ENCODE data around the gene STX10.

Gene STX10

DNA sequence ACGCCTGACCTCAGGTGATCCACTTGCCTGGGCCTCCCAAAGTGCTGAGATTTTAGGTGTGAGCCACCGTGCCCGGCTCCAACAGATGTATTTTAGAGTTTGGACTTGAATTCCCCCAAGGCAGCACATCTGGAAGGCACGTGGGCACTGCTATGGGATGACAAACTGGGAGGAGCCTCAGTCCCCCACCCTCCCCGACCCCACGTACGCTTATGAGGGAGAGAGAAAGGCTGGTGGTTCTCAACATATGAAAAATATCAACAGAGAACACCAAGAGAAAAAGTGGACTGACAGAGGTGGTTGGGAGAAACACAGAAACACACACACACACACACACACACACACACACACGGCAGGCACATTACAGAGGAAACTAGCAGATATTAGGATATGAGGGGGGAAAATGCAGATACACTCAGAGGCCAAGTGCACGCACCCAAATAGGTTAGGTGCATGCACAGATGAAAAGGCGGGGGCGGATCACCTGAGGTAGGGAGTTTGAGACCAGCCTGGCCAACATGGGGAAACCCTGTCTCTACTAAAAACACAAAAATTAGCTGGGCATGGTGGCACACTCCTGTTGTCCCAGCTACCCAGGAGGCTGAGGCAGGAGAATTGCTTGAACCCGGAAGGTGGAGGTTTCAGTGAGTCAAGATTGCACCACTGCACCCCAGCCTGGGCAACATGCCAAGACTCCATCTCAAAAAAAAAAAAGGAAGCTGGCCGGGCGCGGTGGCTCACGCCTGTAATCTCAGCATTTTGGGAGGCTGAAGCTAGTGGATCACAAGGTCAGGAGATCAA, 3.2 kb downstream of the STX10 start:
- DNase-seq (ENCODE audit: low read depth in 2 of 2, low spot score in 1 of 2) = no peak

DNA sequence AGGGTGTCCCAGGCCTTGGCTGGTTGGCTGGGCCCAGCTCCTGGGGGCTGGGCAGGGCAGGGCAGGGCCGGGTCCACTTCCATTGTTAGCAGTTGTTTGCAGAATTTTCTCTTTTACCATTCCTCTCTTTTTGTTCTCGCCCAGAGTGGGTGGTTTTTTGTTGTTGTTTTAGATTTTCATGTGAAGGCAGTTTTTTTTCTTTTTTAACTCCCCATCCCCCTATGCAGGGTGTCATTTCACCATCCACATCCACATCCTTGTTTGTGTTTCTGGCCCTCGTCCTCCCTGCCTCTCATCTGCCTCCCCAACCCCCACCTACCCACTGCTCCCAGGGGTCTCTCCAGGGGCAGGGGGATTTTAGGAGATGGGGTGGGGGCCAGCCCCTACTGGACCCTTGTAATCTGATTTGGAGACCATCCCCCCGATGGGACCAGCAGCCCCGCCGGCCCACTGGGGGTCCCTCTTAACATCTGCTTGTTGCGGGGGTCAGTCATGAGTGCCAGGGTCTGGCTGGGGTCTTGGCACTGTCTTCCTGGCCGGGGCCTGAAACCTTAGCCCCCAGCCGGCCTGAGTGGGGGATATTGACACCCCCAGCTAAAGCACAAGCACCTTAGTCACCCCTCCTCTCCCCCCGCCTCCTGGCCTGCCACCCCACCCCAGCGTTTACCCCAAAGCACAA, 10.4 kb downstream of the STX10 start:
- DNase-seq (ENCODE audit: low read depth in 2 of 2, low spot score in 1 of 2) = no peak

DNA sequence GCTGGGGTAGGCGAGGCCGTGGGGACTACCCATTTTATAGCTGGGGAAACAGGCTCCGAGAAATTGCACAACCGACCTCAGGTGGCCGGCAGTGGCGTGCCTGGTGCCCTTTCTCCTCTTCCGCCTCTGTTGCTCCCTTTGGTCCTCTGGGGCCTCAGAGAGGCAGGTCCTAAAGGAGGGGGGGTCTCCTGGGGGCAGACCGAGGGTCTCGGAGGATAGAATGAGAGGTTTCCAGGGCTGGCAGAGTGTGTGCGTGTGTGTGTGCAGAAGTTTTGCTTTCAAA, 11.3 kb downstream of the STX10 start:
- no peak for DNase-seq (ENCODE audit: low read depth in 2 of 2, low spot score in 1 of 2)

DNA sequence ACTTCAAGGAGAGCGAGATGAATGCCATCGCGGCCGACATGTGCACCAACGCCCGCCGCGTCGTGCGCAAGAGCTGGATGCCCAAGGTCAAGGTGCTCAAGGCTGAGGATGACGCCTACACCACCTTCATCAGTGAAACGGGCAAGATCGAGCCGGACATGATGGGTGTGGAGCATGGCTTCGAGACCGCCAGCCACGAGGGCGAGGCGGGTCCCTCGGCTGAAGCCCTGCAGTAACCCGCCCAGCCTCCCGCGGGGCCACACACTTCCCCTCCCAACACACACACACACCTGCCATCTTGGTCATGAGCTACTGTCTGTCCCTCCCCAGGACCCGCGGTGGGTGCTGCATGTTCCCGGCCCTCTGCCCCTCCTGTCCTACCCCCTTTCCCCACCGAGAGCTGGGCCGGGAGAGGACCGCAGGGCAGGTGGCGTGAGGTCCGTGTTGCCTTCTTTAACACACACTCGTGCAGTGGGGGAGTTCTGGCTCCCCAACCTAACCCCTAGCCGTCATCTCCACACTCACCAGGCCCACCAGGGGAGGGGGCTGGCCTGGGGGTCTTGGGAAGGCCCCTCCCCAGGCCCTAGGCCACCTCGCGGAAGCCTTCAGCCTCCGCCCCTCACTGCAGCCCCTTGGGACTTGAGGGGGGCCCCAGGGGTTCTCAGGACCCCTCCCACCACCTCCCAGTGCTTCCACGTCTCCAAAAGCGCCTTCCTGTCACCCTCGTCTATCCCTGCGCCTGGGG, 11.8 kb downstream of the STX10 start:
- DNase-seq (ENCODE audit: low read depth in 2 of 2, low spot score in 1 of 2) = no peak

DNA sequence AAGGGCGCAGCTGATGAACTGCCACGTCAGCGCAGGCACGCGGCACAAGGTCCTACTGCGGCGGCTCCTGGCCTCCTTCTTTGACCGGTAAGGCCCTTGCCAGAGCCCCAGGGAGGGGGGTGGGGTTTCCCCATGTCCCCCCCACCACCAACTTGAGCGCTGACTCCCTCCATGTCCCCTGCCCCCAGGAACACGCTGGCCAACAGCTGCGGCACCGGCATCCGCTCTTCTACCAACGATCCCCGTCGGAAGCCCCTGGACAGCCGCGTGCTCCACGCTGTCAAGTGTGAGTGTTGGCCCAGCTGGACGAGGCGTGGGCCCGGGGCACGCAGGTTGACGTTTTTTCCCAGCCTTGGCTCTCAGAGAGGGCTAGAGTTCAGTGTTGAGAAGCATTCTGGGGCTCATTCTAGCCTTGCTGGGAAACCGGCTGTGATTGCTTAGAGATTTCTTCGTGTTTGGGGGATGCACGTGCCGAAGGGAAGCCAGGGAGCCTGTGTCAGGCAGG, 12.8 kb downstream of the STX10 start:
- no peak for DNase-seq (ENCODE audit: low read depth in 2 of 2, low spot score in 1 of 2)

DNA sequence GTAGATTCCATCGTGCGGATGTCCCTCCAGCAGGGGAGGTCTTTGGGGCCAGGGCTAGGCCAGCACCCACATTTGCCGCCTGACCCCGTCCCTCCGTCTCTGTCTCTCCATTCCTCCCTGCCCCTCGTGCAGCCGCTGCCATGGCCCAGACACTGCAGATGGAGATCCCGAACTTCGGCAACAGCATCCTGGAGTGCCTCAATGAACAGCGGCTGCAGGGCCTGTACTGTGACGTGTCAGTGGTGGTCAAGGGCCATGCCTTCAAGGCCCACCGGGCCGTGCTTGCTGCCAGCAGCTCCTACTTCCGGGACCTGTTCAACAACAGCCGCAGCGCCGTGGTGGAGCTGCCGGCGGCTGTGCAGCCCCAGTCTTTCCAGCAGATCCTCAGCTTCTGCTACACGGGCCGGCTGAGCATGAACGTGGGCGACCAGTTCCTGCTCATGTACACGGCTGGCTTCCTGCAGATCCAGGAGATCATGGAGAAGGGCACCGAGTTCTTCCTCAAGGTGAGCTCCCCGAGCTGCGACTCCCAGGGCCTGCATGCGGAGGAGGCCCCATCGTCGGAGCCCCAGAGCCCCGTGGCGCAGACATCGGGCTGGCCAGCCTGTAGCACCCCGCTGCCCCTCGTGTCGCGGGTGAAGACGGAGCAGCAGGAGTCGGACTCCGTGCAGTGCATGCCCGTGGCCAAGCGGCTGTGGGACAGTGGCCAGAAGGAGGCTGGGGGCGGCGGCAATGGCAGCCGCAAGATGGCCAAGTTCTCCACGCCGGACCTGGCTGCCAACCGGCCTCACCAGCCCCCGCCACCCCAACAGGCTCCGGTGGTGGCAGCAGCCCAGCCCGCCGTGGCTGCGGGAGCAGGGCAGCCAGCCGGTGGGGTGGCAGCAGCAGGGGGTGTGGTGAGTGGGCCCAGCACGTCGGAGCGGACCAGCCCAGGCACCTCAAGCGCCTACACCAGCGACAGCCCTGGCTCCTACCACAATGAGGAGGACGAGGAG, 14.8 kb downstream of the STX10 start:
- DNase-seq (ENCODE audit: low read depth in 2 of 2, low spot score in 1 of 2) = no peak

DNA sequence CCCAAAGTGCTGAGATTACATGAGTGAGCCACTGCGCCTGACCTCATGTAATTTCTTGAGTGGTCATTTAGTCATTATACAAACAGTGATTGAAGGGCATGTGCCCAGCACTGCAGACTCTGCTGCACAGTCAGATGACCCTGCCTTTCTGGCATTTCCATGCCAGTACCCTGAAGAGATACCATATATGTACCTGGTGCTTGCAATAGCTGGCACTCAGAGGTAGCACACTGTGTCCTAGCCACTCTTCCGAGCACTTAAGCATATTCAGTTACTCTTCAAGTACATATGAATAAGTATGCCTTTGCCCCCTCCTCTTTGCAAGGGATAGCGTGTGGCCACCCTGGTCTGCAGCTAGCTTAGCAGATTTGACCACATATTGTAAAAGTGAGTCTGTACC, 15.5 kb downstream of the STX10 start:
- DNase-seq (ENCODE audit: low read depth in 2 of 2, low spot score in 1 of 2) = no peak

DNA sequence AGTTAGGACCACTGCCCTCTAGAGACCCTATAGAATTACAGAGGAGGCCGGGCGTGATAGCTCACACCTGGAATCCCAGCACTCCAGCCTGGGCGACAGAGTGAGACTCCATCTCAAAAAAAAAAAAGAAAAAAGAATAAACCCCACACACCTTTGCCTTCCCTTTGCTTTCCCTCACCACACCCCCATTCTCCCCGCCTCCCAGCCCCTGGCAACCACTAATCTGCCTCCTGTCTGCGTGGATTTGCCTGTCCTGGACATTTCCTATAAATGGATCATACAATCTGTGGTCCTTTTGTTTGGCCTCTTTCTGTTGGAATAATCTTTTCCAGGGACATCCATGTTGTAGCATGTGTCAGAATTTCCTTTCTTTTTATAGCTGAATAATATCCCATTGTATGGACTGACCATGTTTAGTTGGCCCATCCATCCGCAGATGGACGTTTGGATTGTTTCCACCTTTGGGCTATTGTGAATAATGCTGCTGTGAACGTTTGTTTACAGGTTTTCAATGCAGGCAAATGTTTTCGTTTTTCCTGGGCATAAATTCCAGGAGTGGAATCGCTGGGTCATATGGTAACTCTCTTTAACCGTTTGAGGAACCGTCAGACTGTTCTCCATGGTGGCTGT, 16.8 kb downstream of the STX10 start:
- no peak for DNase-seq (ENCODE audit: low read depth in 2 of 2, low spot score in 1 of 2)

DNA sequence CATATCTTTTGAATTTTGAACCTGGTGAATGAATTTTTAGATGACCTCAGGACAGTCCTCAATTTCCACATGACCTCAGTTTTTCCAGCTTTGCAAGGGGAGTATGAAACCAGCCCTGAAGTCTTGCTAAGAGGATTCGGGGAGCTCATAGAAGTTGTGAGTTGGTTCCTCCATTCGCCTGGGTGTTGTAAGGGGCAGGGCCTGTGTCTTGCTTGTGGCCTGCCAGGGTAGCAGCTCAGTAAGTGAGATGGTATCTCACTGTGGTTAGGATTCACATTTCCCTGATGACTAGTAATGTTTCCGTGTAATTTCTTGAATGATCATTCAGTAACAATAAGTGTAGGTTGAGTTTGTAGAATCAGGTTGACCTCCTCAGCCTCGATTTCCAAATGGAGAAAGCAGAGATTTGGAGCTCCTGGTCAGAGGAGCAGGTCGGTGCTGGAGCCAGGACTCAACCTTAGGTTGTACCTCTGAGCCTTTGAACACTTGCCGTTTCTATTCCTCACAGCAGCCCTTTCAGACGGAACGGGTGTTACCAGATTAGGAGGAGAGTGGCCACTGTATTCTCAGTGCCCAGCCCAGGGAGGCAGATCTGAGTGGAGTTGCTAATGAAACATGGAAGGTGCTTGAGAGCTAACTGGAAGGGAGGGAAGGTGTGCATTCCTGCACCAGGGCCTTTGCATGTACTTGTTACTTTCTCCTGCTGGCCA, 17.5 kb downstream of the STX10 start:
- DNase-seq (ENCODE audit: low read depth in 2 of 2, low spot score in 1 of 2) = peak in 1 of 2 donors; percentile 39

DNA sequence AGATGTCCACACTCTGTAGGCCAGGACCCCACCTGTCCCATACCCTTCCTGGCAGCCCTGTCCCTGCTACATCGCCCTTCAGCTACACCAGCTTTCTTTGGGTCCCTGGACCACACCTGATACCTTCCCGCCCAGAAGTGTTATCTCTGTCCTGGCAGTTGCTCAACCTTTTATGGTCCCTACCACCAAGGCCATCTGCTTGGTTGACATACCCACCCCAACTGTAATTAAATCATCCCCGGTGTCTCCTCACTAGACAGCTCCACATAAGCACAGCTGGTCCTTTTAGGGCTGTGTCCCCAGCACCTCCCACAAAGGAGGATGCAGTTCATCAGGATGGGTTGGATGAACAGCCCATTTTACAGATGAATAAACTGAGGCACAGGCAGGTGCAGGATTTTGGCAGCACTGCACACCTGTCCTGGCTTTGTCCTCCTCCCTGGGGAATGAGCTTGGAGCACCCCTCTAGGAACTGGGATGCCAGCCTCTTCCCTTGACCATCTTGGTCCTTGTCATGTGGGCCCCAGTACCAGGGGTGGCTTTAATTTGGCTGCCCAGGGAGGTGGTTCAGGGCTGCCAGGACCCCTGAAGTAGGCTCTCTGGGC, 19.2 kb downstream of the STX10 start:
- DNase-seq (ENCODE audit: low read depth in 2 of 2, low spot score in 1 of 2) = no peak

DNA sequence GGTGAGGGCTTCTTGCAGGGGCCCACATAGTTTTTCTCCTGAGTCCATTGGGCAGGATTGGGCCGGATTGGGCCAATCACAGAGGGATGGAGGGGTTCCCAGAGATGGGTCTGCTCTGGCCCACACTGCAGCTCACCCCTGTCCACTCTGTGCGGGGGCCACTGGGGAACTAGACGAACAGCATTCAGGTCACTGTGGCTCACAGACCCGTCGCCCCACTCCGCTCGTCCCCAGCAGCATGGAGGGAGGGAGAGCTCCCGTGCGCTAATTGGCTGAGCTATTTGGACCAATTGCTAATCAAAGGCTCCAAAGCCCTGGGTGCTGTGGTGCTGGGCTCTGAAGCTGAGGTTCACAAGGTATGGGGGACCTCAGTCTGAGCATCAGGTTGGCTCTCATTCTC, 20.8 kb downstream of the STX10 start:
- DNase-seq (ENCODE audit: low read depth in 2 of 2, low spot score in 1 of 2) = no peak

DNA sequence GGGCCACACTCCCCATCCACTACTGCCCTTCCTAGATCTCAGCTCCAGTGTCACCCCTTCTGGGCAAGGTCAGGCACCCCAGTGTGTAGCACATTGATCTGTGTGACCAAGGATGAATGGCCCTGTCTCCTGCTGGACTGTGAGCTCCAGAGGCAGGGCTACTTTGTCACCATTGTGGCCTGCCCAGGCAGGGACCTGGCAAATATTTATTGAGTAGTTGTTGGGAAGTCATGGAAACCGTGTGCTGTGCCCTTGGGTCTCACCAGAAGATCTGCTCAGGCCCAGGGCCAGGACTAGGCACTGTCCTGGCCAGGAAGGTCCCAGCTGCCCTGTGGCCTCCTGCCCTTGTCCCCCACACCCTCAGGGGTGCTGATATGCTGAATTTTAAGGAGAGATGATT, 21.6 kb downstream of the STX10 start:
- DNase-seq (ENCODE audit: low read depth in 2 of 2, low spot score in 1 of 2) = no peak

DNA sequence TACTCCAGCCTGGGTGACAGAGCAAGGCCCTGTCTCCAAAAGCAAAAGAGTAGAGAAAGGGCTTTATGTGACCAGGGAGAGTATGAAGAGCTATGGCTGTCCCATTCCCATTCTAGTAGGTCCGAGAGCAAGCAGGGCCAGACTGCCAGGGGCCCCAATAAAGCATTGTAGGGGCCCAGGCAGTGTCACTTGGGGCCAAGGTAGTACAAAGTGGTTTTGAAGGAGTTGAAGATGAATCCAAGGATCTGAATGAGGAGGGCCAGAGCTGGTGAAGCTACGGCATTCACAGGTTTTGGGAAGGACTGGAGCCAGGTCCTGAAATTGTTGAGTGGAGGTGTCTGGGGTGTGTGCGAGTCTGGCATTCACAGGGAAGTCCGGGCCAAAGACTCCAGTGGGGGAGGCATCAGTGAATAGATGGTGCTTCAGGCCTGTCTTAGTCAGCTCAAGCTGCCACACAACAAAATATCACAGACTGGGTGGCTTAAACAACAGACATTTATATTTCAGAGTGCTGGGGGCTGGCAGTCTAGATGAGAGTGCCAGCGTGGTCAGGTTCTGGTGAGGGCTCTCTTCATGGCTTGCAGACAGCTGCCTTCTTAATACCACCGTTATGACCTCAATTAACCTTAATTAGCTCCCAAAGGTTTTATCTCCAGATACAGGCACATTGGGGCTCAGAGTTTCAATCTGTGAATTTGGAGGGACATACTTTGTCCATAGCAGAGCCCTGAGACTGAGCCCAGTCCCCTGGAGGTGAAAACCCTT, 22.2 kb downstream of the STX10 start:
- DNase-seq (ENCODE audit: low read depth in 2 of 2, low spot score in 1 of 2) = no peak

DNA sequence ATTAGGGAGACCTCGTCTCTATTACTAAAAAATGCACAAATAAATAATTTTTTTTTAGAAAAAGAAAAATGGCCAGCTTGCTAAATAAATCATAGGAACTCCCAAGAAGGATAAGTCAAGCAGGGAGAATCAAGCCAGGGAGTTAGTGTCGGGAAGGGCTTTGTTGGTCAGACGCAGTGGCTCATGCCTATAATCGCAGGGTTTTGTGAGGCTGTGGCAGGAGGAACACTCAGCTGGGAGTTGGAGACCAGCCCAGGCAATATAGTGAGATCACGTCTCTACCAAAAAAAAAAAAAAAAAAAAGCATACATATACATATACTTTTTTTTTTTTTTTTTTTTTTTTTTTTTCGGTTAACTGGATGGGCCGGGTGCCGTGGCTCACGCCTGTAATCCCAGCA, 23.1 kb downstream of the STX10 start:
- no peak for DNase-seq (ENCODE audit: low read depth in 2 of 2, low spot score in 1 of 2)

DNA sequence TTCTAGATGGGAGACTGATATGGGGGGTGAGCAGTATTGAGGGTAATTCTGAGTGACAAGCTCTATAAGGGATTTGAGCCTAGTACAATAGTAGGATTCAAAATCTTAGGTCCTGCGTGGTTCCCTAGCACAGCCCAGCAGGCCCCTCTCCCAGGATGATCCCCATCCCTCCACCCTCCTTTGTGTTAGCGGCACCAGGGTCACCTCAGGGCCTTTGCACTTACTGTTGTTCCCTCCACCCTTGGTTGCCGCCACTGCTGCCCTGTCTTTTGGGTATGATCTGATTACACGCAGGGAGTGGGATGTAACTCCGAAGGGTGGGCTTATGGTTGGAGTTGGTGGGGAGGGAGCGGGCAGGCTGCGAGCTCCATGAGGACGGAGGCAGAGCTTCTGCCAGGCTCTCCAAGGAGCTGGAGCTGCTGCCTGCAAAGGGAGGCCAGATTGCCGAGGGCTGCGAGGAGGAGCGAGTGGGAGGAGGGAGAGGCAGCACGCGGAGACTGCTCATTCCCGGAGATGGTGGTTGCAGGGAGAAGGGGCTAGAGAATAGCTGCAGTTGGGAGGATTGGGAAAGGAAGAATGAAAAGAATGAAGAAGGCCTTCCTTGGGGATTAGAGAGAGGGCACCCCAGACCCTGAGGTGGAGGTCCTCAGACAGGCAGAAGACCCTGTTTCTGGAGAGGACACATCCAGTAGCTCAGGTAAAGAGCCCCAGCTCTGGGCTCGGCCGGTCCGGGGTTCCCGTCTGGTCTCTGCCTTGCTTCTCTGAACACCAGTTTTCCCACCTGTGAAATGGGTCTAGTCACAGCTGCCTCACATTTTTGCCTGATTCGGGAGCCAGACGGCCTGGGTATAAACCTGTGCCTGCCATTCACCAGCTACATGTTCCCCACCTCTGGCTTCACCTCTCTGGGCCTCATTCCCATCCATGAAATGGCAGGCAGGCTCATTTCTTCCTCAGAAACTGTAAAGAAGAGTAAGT, 26.9 kb downstream of the STX10 start:
- DNase-seq (ENCODE audit: low read depth in 2 of 2, low spot score in 1 of 2) = no peak

DNA sequence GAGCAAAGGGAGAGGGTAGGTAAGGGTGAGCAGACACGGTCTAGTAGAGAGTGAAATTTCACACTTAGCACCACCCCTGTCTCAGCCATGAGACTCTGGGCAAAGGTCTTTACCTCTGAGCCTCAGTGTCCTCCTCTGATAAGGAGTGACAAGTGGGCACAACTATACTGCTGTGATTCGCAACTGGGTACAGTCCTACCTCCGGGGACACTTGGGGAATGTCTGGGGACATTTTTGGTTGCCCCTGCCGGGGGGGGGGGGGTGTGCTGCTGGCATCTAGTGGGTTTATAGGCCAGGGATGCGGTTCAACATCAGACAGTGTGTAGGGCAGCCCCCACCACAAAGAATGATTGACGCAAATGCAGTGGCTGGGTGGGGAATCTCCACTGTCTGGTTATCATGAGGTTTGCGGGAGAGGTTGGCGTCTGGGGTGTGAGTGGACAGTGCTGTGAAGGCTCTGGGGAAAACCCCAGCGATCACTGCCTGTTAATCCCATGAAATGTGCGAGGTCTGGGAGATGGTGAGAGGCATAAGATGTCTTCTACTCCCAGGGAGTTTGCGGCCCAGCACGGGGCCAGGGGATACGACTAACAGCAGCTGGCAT, 27.8 kb downstream of the STX10 start:
- DNase-seq (ENCODE audit: low read depth in 2 of 2, low spot score in 1 of 2) = no peak

Measured in stimulated activated CD8-positive, alpha-beta memory T cell treated with anti-CD3 and anti-CD28 coated beads, Interleukin-4, amount 100 ng/mL, for 4 hours (primary cell).